Epithelial cell of esophagus (primary cell): ENCODE data around the gene CORO2B.
A peak's percentile ranks its signal among the peaks of the same experiment; 100 is the strongest.

Source experiments
- DNase-seq: peaks from one replicate; pipeline ENCODE4 v3.0.0; 2010; ENCODE audit warnings: low read depth
- H3K4me3 ChIP-seq: 2 replicates; pipeline ENCODE4 v1.5.1; 2011; ENCODE audit warnings: mild to moderate bottlenecking, low read length, control low read depth
- CTCF ChIP-seq: IDR thresholded peaks from 2 replicates; pipeline ENCODE4 v1.5.1; 2011; ENCODE audit warnings: low read depth, mild to moderate bottlenecking, low read length, control low read depth, inconsistent platforms; ENCODE audit not compliant: insufficient read depth; ENCODE audit errors: missing control alignments

Gene CORO2B

GRCh38 chr15:68615811-68616210 is 37.0 kb downstream of the CORO2B start:
- DNase-seq, result no peak
- no peak for TF ChIP-seq CTCF
- H3K4me3 ChIP-seq, result no peak overlapping the region

- DNase-seq, result no peak
- H3K4me3 ChIP-seq, result no peak overlapping the region
- no peak for TF ChIP-seq CTCF
These were observed 37.6 kb downstream of the CORO2B start for GRCh38 chr15:68616397-68616796.

GRCh38 chr15:68617001-68617400 is 38.2 kb downstream of the CORO2B start:
- no peak for TF ChIP-seq CTCF

GRCh38 chr15:68617777-68618176 is 39.0 kb downstream of the CORO2B start:
- no peak for TF ChIP-seq CTCF
- DNase-seq, result no peak
- no peak overlapping the region for H3K4me3 ChIP-seq

More at GRCh38 chr15:68617001-68617400, 38.2 kb downstream of the CORO2B start:
- no peak overlapping the region for H3K4me3 ChIP-seq
- DNase-seq, result no peak

- no peak for TF ChIP-seq CTCF
- DNase-seq, result no peak
- H3K4me3 ChIP-seq, result no peak overlapping the region
These were observed 39.6 kb downstream of the CORO2B start for GRCh38 chr15:68618394-68618793.

GRCh38 chr15:68618908-68619698 is 40.3 kb downstream of the CORO2B start:
- no peak for TF ChIP-seq CTCF
- H3K4me3 ChIP-seq, result no peak overlapping the region
- peak; percentile 39 for DNase-seq
